HEK293T (cell line): ENCODE data around the gene FHL3.

ENCODE experiments used
- CTCF ChIA-PET: fragments of 350-600 bp; formaldehyde crosslinking; extraction: SDS; loops from one replicate; lab custom pipeline; 2021; ENCODE audit warnings: antibody characterized with exemption, inconsistent platforms; lab: Yijun Ruan, JAX
- POLR2A ChIA-PET: fragments of 350-600 bp; formaldehyde crosslinking; extraction: SDS; loops from one replicate; lab custom pipeline; 2020; ENCODE audit warnings: antibody characterized with exemption, inconsistent platforms; lab: Yijun Ruan, JAX
- DNase-seq: peaks from one replicate; pipeline ENCODE4 v3.0.0; 2012; ENCODE audit warnings: mixed read lengths; ENCODE audit errors: extremely low spot score
- ARNT ChIP-seq: fragments of 450-650 bp; IDR thresholded peaks from 2 replicates; pipeline ENCODE4 v1.6.1; 2017; ENCODE audit warnings: mild to moderate bottlenecking
- BHLHE40 ChIP-seq: fragments of 450-650 bp; IDR thresholded peaks from 2 replicates; pipeline ENCODE4 v1.6.1; 2016; ENCODE audit warnings: mild to moderate bottlenecking, moderate library complexity, borderline replicate concordance
- CTBP1 ChIP-seq: fragments of 450-650 bp; IDR thresholded peaks from 2 replicates; pipeline ENCODE4 v1.6.1; 2016; ENCODE audit warnings: borderline replicate concordance
- ELF4 ChIP-seq: fragments of 450-650 bp; IDR thresholded peaks from 2 replicates; pipeline ENCODE4 v1.6.1; 2017; ENCODE audit warnings: antibody characterized with exemption
- FOXA1 ChIP-seq: fragments of 450-650 bp; IDR thresholded peaks from 2 replicates; pipeline ENCODE4 v1.6.1; 2016; ENCODE audit warnings: mild to moderate bottlenecking
- FOXK2 ChIP-seq: fragments of 450-650 bp; IDR thresholded peaks from 2 replicates; pipeline ENCODE4 v1.6.1; 2016; ENCODE audit warnings: mild to moderate bottlenecking
- FOXM1 ChIP-seq: fragments of 450-650 bp; IDR thresholded peaks from 2 replicates; pipeline ENCODE4 v1.6.1; 2017; ENCODE audit warnings: mild to moderate bottlenecking, borderline replicate concordance
- HDGF ChIP-seq: fragments of 450-650 bp; IDR thresholded peaks from 2 replicates; pipeline ENCODE4 v1.6.1; 2017; ENCODE audit warnings: antibody characterized with exemption, borderline replicate concordance
- L3MBTL2 ChIP-seq: fragments of 450-650 bp; conservative IDR thresholded peaks from 2 replicates; pipeline ENCODE4 v1.6.1; 2016; ENCODE audit warnings: mild to moderate bottlenecking
- LEF1 ChIP-seq: fragments of 450-650 bp; IDR thresholded peaks from 2 replicates; pipeline ENCODE4 v1.6.1; 2017; ENCODE audit warnings: mild to moderate bottlenecking, borderline replicate concordance
- NFRKB ChIP-seq: fragments of 450-650 bp; IDR thresholded peaks from 2 replicates; pipeline ENCODE4 v1.6.1; 2016; ENCODE audit warnings: mild to moderate bottlenecking, moderate library complexity
- SP1 ChIP-seq: fragments of 450-650 bp; IDR thresholded peaks from 2 replicates; pipeline ENCODE4 v1.6.1; 2017
- SUZ12 ChIP-seq: fragments of 450-650 bp; IDR thresholded peaks from 2 replicates; pipeline ENCODE4 v1.6.1; 2016; ENCODE audit warnings: mild to moderate bottlenecking
- TARDBP ChIP-seq: fragments of 450-650 bp; IDR thresholded peaks from 2 replicates; pipeline ENCODE4 v1.6.1; 2016
- ZNF384 ChIP-seq: fragments of 450-650 bp; IDR thresholded peaks from 2 replicates; pipeline ENCODE4 v1.6.1; 2016
- TF ChIP-seq, protein P1 (sequence below): fragments of 450-650 bp; IDR thresholded peaks from 2 replicates; pipeline ENCODE4 v1.6.1; 2016

Gene FHL3

DNA sequence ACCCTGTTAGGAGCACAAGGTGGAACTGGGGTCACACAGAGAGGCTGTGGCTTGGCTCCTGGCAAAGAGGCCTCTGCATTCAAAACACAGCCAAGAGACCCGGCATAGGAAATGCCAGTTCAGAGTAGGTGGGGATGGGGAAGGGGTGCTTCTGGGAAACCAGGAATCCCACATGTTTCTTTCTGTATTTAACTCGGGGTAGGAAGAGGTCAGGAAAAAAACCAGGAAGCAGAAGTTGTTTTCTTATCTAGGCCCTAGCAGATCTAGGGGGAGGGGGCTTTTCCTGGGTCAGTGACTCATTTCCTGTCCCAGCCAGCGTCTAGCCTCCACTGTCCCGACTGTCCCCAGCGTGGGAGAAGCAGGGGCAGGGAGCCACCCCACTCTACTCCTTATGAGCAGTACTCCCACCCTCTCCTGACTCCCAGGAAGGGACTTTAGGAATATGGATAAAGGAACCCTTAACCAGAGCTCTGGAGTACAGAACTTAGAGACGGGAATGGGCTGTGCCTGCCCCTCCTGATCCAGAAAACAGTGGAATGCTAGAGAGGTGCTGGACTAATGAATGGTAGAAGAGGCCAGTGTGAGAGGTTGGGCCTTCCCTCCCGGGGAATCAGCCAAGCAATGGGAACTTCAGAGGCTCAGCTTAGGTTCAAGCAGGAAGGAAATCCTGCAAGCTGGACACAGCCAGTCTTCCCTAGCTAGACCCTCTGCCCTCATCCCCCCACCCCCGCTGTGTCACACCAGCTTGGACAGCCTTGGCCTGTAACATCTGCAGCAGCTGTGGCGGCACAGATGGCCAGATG lies 5.7 kb downstream of the FHL3 start:
- DNase-seq: no peak

DNA sequence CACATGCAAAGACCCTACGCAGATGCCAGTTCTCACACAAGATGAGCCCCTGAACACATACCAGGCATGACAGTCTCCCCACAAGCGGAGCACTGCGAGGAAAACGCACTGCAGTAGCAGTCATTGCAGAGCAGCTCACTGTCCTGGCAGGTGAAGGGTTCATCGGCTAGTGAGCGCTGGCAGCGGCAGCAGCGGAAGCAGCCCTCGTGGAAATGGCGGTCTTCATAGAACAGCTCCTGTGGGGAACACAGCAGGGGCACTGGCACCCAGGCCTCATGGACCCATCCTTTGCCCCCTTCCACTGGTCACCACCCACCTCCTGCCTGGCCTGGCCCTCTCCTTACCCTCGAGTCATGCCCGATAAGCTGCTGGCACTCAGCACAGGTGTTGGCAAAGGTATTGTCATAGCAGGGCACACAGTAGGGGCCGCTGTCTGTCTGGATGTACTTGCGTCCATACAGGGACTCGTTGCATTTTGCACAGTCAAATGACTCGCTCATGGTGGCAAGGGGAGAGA lies 6.3 kb downstream of the FHL3 start:
- DNase-seq: no peak
- TF ChIP-seq FOXM1 (no peak), FOXA1 (no peak), FOXK2 (no peak), CTBP1 (no peak), SP1 (no peak), NFRKB (no peak), TARDBP (no peak), ARNT (no peak), LEF1 (no peak), ELF4 (no peak), ZNF384 (no peak), SUZ12 (no peak), L3MBTL2 (no peak), BHLHE40 (no peak), HDGF (no peak)
- TF ChIP-seq, protein P1, sequence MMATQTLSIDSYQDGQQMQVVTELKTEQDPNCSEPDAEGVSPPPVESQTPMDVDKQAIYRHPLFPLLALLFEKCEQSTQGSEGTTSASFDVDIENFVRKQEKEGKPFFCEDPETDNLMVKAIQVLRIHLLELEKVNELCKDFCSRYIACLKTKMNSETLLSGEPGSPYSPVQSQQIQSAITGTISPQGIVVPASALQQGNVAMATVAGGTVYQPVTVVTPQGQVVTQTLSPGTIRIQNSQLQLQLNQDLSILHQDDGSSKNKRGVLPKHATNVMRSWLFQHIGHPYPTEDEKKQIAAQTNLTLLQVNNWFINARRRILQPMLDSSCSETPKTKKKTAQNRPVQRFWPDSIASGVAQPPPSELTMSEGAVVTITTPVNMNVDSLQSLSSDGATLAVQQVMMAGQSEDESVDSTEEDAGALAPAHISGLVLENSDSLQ: no peak
- CTCF ChIA-PET: no interaction called here
- POLR2A ChIA-PET: interaction anchor here (3.5 to 5.2 kb wide), 2 partner anchors 9 to 12 kb away, joined by 21 to 35 read pairs; partner anchors contain the start of genes SF3A3 and UTP11

More for the DNA sequence above, 5.7 kb downstream of the FHL3 start:
- POLR2A ChIA-PET: interaction anchor here (3.5 to 5.2 kb wide), 2 partner anchors 9 to 11 kb away, joined by 21 to 35 read pairs; partner anchors contain the start of genes SF3A3 and UTP11
- CTCF ChIA-PET: interaction anchor here (1.3 kb wide), 2 partner anchors 9 to 72 kb away, joined by 4 read pairs; no protein-coding TSS in a partner anchor
- TF ChIP-seq SUZ12 (no peak), ELF4 (no peak), L3MBTL2 (no peak), ZNF384 (no peak), ARNT (no peak), LEF1 (no peak), NFRKB (no peak), HDGF (no peak), FOXM1 (no peak), CTBP1 (no peak), SP1 (no peak), BHLHE40 (no peak), FOXA1 (no peak)
- TF ChIP-seq, protein P1: no peak

DNA sequence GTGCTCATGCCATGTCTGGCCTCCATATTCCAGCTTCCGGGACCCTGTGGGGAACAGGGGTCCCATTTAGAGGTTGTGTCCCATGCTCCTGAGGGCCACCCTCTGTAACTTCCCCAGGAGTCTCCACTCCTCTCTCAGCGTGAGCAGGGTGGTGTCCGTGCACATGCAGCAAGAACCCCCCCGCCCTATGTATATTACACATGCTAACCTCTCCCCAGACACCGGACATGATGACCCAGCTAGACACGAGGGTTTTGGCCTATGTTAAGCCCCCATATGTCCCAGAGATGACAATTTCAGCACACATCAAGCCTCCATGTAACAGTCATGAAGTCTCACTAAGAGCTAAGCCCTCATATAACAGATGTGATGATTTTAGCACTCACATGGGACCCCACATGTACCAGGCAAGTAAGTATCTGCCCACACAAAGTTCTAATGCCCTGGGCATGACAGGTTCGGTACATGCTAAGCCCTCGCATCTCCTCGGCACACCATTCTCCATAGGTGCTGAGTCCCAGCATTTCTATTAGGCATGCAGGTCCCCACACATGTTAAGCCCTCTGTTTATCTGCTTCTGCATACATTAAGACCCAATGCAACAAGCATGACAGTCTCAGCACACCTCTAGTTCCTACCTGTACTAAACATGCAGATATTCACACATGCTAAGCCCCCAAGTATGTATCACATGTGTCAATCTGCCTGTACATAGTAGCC lies 7.1 kb downstream of the FHL3 start:
- no peak for DNase-seq
- ChIA-PET CTCF (no interaction called here), POLR2A (interaction anchor here (1.1 kb wide), 1 partner anchor 11 kb away, joined by 3 read pairs; no protein-coding TSS in a partner anchor)

DNA sequence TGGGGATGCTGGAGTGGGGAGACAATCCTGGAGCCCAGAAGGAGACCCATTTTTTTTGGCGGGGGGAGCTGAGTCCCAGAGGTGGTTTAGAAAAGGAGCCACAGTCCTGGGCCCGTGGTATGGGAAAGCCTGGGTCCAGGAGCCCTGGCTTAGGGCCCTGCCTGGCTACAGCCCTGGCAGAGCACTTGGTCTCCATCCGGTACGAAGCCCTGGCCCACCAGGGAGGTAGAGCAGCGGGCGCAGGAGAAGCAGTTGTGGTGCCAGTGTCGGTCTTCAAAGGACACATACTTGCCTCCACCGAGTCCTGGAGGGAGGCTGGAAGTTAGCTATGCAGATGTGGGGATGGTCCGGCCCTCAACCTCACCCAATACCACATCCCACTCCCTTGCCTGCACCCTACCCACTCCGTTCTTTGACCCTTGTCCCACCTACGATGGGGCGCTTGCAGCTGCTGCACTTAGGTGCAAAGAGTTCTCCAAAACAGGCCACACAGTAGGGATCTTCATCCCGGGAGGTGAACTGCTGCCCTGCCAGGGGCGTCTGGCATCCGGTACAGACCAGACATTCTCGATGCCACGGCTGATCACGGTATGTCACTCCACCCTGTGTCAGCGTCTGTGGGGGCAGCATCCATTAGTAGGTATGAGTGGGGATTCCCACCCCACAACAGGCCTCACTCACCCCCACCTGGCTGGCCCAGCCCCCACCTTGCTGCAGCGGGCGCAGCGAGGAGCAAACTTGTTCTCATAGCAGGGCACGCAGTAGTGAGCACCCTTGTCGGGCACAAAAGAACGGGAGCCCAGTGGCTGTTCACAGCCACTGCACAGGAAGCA lies 7.8 kb downstream of the FHL3 start:
- ChIA-PET CTCF (interaction anchor here (0.5 kb wide), 1 partner anchor 473 kb away, joined by 4 read pairs; no protein-coding TSS in a partner anchor), POLR2A (interaction anchor here (0.7 to 1.1 kb wide), 2 partner anchors 12 to 484 kb away, joined by 3 read pairs; no protein-coding TSS in a partner anchor)
- TF ChIP-seq ELF4 (no peak), L3MBTL2 (no peak), TARDBP (no peak), CTBP1 (no peak), SP1 (no peak), HDGF (no peak), ARNT (no peak), LEF1 (no peak), FOXK2 (no peak), FOXA1 (no peak)
- no peak for DNase-seq

More for the DNA sequence above, 7.1 kb downstream of the FHL3 start:
- TF ChIP-seq, protein P1: no peak
- TF ChIP-seq LEF1 (no peak), CTBP1 (no peak), L3MBTL2 (no peak), ARNT (no peak), TARDBP (no peak), FOXM1 (no peak), FOXA1 (no peak), ZNF384 (no peak)
